GM18517 (cell line): Measurements from ENCODE around the gene TPPP3.
A peak's percentile ranks its signal among the peaks of the same experiment; 100 is the strongest.
"Not testable (repeated sequence)": the region's sequence is repeated elsewhere in the genome, so short reads cannot be mapped to it uniquely, and the experiment has no call there.

Experiments used
- ATAC-seq: cut with Tn5 transposase; IDR thresholded peaks from one replicate; pipeline ENCODE4 v1.9.1; 2021; ENCODE audit warnings: mild to moderate bottlenecking, moderate library complexity; ENCODE audit not compliant: unreplicated experiment

The TPPP3 gene

GRCh38 chr16:67426950-67427349 lies 33.7 kb upstream of the TPPP3 start:
- no peak for ATAC-seq

DNA sequence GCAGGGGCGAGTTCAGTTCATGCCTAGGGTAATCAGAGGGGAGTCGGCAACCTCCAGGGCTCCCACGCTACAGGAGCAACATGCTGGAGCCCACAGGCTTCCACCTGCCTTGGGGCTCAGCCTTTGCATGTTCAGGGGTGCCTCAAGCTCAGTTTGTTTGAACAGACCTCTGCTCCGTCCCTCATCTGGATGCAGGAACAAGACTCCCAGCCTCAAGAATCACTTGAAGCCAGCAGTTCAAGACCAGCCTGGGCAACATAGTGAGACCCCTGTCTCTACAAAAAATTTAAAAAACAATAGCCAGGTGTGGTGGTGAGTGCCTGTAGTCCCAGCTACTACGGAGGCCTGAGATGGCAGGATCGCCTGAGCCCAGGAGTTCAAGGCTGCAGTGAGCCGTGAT lies 32.7 kb upstream of the TPPP3 start:
- no peak for ATAC-seq

GRCh38 chr16:67425580-67425979 lies 32.3 kb upstream of the TPPP3 start:
- no peak for ATAC-seq

- ATAC-seq = no peak
Measured at GRCh38 chr16:67425061-67425460, 31.8 kb upstream of the TPPP3 start.

GRCh38 chr16:67424261-67424615 lies 30.9 kb upstream of the TPPP3 start:
- ATAC-seq = no peak

DNA sequence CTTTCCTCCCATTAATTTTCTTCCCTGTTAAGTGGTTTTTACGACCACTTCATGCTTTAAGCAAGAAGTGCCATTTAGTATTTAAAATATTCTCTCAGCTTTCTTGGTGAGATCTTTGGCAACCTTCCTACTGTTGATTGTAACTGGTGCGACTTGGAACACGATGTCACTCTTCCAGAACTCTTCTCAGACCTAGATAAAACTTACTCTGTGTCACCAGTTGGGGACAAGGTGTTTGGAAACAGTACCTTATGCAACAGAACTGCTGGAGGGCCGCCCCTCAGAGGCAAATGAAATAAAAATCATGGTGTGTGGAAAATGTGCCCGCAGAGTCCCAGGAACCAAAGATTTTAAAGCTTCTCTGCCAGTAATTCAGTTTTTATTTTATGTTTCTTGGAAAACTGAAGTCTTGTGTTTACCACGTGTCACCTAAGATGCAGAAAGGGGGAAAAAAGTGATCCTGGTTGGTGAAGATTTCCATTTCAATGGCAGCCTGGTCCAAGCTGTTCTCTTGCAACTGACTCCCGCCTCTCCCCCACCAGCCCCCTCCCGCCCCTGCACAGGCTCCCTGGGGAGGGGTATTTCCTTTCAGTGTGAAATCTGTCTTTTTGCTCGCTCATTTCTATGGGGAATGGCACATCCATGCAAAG lies 30.4 kb upstream of the TPPP3 start:
- ATAC-seq = no peak

- no peak for ATAC-seq
Measured at GRCh38 chr16:67423015-67423414, 29.7 kb upstream of the TPPP3 start.

GRCh38 chr16:67421030-67421429 lies 27.7 kb upstream of the TPPP3 start:
- no peak for ATAC-seq

- no peak for ATAC-seq
Measured at GRCh38 chr16:67419931-67420330, 26.6 kb upstream of the TPPP3 start.

DNA sequence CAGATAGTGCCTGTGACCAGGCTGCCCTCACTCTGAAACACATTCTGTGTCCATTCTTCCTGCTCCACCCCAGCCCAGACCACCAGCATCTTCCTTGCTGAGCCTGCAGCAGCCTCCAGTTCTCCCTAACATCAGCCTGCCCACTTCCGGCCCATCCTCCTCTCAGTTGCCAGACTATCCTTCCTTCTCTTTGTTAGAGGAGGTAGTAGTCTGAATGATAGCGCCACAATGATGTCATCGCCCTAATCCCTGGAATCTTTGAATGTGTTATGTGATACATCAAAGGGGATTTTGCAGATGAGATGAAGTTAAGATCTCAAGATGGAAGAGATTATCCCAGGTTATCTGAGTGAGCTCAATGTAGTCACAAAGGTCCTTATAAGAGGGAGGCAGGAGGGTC lies 26.2 kb upstream of the TPPP3 start:
- no peak for ATAC-seq

GRCh38 chr16:67417333-67418061 lies 24.2 kb upstream of the TPPP3 start:
- no peak for ATAC-seq

DNA sequence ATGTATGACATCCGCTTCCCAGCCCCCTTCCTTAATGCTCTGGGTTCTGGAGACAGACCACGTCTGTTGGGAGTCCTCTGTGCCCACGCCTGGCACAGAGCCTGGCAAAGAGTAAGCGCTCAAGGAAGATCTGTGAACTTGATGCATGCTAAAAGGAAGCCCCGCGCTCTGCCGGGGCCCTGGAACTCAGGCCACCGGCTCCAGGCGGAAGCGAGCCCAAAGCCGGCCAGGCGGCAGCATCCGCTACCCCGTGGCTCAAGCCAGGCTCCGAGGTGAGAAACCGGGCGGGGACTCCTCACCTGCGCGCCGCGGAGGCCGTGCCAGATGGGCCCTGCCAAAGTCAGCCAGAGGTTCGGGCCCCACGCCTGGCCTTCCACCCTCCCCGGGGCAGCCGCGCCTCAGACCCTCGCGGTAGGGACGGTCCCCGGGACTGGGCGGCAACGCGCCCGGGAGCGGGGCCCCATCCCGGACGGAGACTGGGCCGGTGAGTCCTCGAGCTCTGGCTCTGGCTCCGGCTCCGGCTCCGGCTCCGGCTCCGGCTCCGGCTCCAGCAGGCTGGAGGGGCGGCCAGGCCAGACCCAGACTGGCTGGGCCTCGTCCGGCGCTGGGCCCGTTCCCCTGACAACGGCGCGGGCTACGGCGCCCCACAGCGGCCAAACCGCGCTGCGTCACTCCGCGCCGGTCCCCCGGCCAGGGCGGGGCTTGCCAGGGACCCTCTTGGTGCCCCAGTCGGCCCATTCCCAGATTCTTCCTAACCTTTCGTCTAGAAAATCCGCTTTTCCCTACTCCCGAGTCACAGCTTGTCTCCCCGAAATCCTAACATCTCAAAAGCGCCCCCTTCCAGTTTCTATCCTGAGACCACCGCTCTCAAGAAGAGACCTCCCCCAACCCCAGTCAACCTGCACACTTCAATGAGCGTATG lies 22.8 kb upstream of the TPPP3 start, which contains the start of gene ZDHHC1:
Gene ZDHHC1 (minus strand): TSS at position 606 of the 922 bp plus-strand sequence. CDS start 8,702 bp downstream, outside the sequence.
- ATAC-seq = peak; percentile 57

DNA sequence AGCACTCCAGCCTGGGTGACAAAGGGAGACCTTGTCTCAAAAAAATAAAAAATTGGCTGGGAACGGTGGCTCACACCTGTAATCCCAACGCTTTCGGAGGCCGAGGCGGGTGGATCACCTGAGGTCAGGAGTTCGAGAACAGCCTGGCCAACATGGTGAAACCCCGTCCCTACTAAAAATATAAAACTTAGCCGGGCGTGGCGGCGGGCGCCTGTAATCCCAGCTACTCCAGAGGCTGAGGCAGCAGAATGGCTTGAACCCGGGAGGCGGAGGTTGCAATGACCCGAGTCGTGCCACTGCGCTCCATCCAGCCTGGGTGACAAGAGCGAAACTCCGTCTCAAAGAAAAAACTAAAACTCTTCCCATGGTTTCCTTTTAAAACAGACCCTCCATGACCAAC lies 22.1 kb upstream of the TPPP3 start:
- ATAC-seq = not testable (repeated sequence)

- no peak for ATAC-seq
Measured at GRCh38 chr16:67413978-67414911, 20.9 kb upstream of the TPPP3 start.

GRCh38 chr16:67412294-67412693 lies 19.0 kb upstream of the TPPP3 start:
- no peak for ATAC-seq

- ATAC-seq = no peak
Measured at GRCh38 chr16:67411339-67411738, 18.0 kb upstream of the TPPP3 start.

GRCh38 chr16:67409631-67410030 lies 16.3 kb upstream of the TPPP3 start:
- ATAC-seq = no peak

GRCh38 chr16:67407788-67408452 lies 14.6 kb upstream of the TPPP3 start:
- no peak for ATAC-seq

GRCh38 chr16:67407176-67407787 lies 14.0 kb upstream of the TPPP3 start:
- ATAC-seq = no peak
